ENCODE results near the gene HMGXB4. TPM values are rescaled to one million over a fixed set of nuclear protein-coding genes. Genes with fewer than 3 reads are reported as not detected.
A peak's percentile ranks its signal among the peaks of the same experiment; 100 is the strongest.

Gene HMGXB4
- total RNA-seq, 1 experiment from 2014 or later, result 27.2 TPM

GRCh38 chr22:35253946-35254345, 3.3 kb upstream of the HMGXB4 start:
- H3K9me3 Mint-ChIP-seq (ENCODE audit: unreplicated experiment), result no peaks in the 10 kb centered on the region
- H3K27ac Mint-ChIP-seq (ENCODE audit: low read depth, unreplicated experiment), result no peak overlapping the region
- no peaks in the 10 kb centered on the region for H3K36me3 Mint-ChIP-seq (ENCODE audit: insufficient read depth, unreplicated experiment)
- intact Hi-C loops (cut with micrococcal nuclease), result no loop called here
- peaks cover 13% of the 10 kb centered on the region for H3K4me1 Mint-ChIP-seq (ENCODE audit: insufficient read depth, unreplicated experiment)
- TF ChIP-seq CTCF (IDR thresholded peaks at IDR 0.05; ENCODE audit: unreplicated experiment), result no peak
- BruUV-seq (replicated peaks), result no TSS peak
- H3K27me3 Mint-ChIP-seq (ENCODE audit: insufficient read depth, unreplicated experiment), result no peaks in the 10 kb centered on the region
- DNase-seq (ENCODE audit: unreplicated experiment), result no peak
- ChIA-PET POLR2A (no interaction called here), CTCF (interaction anchor here (1.1 kb wide), 1 partner anchor 22 kb away, joined by 3 read pairs; no protein-coding TSS in a partner anchor)
- no peak overlapping the region for H3K4me3 Mint-ChIP-seq (ENCODE audit: unreplicated experiment)

- DNase-seq (ENCODE audit: unreplicated experiment), result no peak
- BruUV-seq (replicated peaks), result no TSS peak
- intact Hi-C loops (cut with micrococcal nuclease), result no loop called here
- CTCF ChIA-PET, result no interaction called here
- Mint-ChIP-seq H3K9me3 (ENCODE audit: unreplicated experiment) (no peaks in the 10 kb centered on the region), H3K4me3 (ENCODE audit: unreplicated experiment) (peak overlapping the region; percentile 78), H3K36me3 (ENCODE audit: insufficient read depth, unreplicated experiment) (peaks cover 10% of the 10 kb centered on the region), H3K27me3 (ENCODE audit: insufficient read depth, unreplicated experiment) (no peaks in the 10 kb centered on the region), H3K27ac (ENCODE audit: low read depth, unreplicated experiment) (peak overlapping the region; percentile 92), H3K4me1 (ENCODE audit: insufficient read depth, unreplicated experiment) (peaks cover 23% of the 10 kb centered on the region)
- POLR2A ChIA-PET, result interaction anchor here (0.6 to 2.6 kb wide), 6 partner anchors 9 to 1979 kb away, joined by 3 to 16 read pairs (median 6); partner anchors contain the start of genes LARGE1 and TOM1
- no peak for TF ChIP-seq CTCF (IDR thresholded peaks at IDR 0.05; ENCODE audit: unreplicated experiment)
Observed at GRCh38 chr22:35257002-35257320, 332 bp upstream of the HMGXB4 start.

GRCh38 chr22:35258191-35258988, 1.1 kb downstream of the HMGXB4 start:
- Mint-ChIP-seq H3K27ac (ENCODE audit: low read depth, unreplicated experiment) (peak overlapping the region; percentile 92), H3K4me3 (ENCODE audit: unreplicated experiment) (peak overlapping the region; percentile 78), H3K36me3 (ENCODE audit: insufficient read depth, unreplicated experiment) (peaks cover 24% of the 10 kb centered on the region), H3K27me3 (ENCODE audit: insufficient read depth, unreplicated experiment) (no peaks in the 10 kb centered on the region), H3K9me3 (ENCODE audit: unreplicated experiment) (no peaks in the 10 kb centered on the region), H3K4me1 (ENCODE audit: insufficient read depth, unreplicated experiment) (peaks cover 23% of the 10 kb centered on the region)
- intact Hi-C loops (cut with micrococcal nuclease), result no loop called here
- POLR2A ChIA-PET, result interaction anchor here (0.6 to 2.6 kb wide), 10 partner anchors 8 to 1337 kb away, joined by 3 to 16 read pairs (median 4); partner anchors contain the start of genes LARGE1 and TOM1
- TF ChIP-seq CTCF (IDR thresholded peaks at IDR 0.05; ENCODE audit: unreplicated experiment), result no peak
- TSS peak; percentile 34 for BruUV-seq (replicated peaks)
- DNase-seq (ENCODE audit: unreplicated experiment), result peak; percentile 36
- CTCF ChIA-PET, result interaction anchor here (0.9 to 1.4 kb wide), 3 partner anchors 10 to 108 kb away, joined by 3 read pairs; no protein-coding TSS in a partner anchor

GRCh38 chr22:35264986-35265385, 7.7 kb downstream of the HMGXB4 start:
- TF ChIP-seq CTCF (IDR thresholded peaks at IDR 0.05; ENCODE audit: unreplicated experiment), result no peak
- intact Hi-C loops (cut with micrococcal nuclease), result no loop called here
- Mint-ChIP-seq H3K27ac (ENCODE audit: low read depth, unreplicated experiment) (peak overlapping the region; percentile 4), H3K4me3 (ENCODE audit: unreplicated experiment) (no peak overlapping the region), H3K9me3 (ENCODE audit: unreplicated experiment) (no peaks in the 10 kb centered on the region), H3K4me1 (ENCODE audit: insufficient read depth, unreplicated experiment) (peaks cover 5% of the 10 kb centered on the region), H3K27me3 (ENCODE audit: insufficient read depth, unreplicated experiment) (no peaks in the 10 kb centered on the region), H3K36me3 (ENCODE audit: insufficient read depth, unreplicated experiment) (peaks cover 84% of the 10 kb centered on the region)
- POLR2A ChIA-PET, result no interaction called here
- CTCF ChIA-PET, result no interaction called here
- no peak for DNase-seq (ENCODE audit: unreplicated experiment)
- no TSS peak for BruUV-seq (replicated peaks)

All from MCF 10A (cell line).